A673 (cell line): ENCODE results near the gene TMEM171.

ENCODE experiments used
- CTCF ChIP-seq: fragments of 300-800, 200-600 bp; sonication (generic); conservative IDR thresholded peaks from 2 replicates; pipeline ENCODE4 v1.5.1; 2017; ENCODE audit warnings: low read depth, mild to moderate bottlenecking, antibody characterized with exemption, low read length, moderate library complexity, mixed read lengths
- EZH2 ChIP-seq: fragments of 200-600 bp; sonication (generic); IDR thresholded peaks from 2 replicates; pipeline ENCODE4 v1.6.1; 2017; ENCODE audit warnings: borderline replicate concordance, low read depth, mild to moderate bottlenecking, mixed read lengths, antibody characterized with exemption, low read length; ENCODE audit not compliant: poor library complexity, severe bottlenecking

- TF ChIP-seq CTCF (no peak), EZH2 (no peak)
Measured at GRCh38 chr5:73118391-73118973, 1.9 kb upstream of the TMEM171 start.
